ENCODE results near the gene TOP3B.

Gene TOP3B

DNA sequence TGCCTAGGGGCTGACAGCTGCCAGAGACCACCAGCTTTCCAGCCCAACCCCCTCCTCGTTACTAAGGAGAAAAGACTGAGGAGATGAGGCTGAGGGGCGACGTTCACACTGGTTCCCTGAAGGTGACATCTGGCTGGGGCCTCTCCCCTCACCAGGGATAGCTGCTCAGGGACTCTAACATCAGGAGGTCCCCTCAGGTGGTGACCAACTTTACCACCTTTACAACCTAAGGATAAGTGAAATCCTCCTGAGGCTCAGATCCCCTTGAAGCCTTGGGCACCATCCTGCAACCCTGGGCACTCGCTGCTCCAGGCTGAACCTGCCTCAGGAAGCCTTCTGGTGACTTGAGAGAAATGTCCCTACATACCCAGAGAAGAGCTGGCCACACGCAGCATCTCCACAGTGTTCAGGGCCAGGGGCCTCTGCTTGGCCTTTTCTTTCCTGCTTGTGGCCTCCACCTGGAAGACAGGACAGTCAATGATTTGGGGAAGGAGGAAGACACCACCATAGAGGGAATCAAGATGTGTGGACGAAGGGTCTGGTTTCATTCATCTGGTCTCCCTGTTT is 17.6 kb downstream of the TOP3B start:
- TF ChIP-seq CSDC2 (CRISPR knock-in tag; IDR thresholded peaks at IDR 0.05), result no peak
- TF ChIP-seq PPARA (CRISPR knock-in tag; IDR thresholded peaks at IDR 0.05; ENCODE audit: borderline replicate concordance), result no peak
- TF ChIP-seq ISL1 (CRISPR knock-in tag; IDR thresholded peaks at IDR 0.05), result no peak
- no peak for TF ChIP-seq ESRRG (CRISPR knock-in tag; IDR thresholded peaks at IDR 0.05)
- no peak for TF ChIP-seq ZC3H10 (CRISPR knock-in tag; IDR thresholded peaks at IDR 0.05)
- TF ChIP-seq SNAI2 (CRISPR knock-in tag; IDR thresholded peaks at IDR 0.05), result no peak
- TF ChIP-seq, protein P1, sequence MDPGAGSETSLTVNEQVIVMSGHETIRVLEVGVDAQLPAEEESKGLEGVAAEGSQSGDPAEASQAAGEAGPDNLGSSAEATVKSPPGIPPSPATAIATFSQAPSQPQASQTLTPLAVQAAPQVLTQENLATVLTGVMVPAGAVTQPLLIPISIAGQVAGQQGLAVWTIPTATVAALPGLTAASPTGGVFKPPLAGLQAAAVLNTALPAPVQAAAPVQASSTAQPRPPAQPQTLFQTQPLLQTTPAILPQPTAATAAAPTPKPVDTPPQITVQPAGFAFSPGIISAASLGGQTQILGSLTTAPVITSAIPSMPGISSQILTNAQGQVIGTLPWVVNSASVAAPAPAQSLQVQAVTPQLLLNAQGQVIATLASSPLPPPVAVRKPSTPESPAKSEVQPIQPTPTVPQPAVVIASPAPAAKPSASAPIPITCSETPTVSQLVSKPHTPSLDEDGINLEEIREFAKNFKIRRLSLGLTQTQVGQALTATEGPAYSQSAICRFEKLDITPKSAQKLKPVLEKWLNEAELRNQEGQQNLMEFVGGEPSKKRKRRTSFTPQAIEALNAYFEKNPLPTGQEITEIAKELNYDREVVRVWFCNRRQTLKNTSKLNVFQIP (CRISPR knock-in tag; IDR thresholded peaks at IDR 0.05; ENCODE audit: borderline replicate concordance, low read depth), result no peak
- TF ChIP-seq ZNF565 (CRISPR knock-in tag; conservative IDR thresholded peaks at IDR 0.05; ENCODE audit: low read depth), result no peak
- no peak for TF ChIP-seq CSRNP3 (CRISPR knock-in tag; IDR thresholded peaks at IDR 0.05)
- no peak for TF ChIP-seq TSHZ2 (CRISPR knock-in tag; IDR thresholded peaks at IDR 0.05)
- no peak for TF ChIP-seq ZFP3 (CRISPR knock-in tag; IDR thresholded peaks at IDR 0.05)
- no peak for TF ChIP-seq TCF4 (CRISPR knock-in tag; IDR thresholded peaks at IDR 0.05; ENCODE audit: borderline replicate concordance)
- no peak for TF ChIP-seq ZNF8 (CRISPR knock-in tag; IDR thresholded peaks at IDR 0.05)
- no peak for TF ChIP-seq ARNTL (CRISPR knock-in tag; IDR thresholded peaks at IDR 0.05; ENCODE audit: borderline replicate concordance, low read depth)
- no peak for TF ChIP-seq CREB5 (CRISPR knock-in tag; IDR thresholded peaks at IDR 0.05; ENCODE audit: low read depth)
- TF ChIP-seq RARB (CRISPR knock-in tag; IDR thresholded peaks at IDR 0.05), result no peak
- no peak for ATAC-seq

DNA sequence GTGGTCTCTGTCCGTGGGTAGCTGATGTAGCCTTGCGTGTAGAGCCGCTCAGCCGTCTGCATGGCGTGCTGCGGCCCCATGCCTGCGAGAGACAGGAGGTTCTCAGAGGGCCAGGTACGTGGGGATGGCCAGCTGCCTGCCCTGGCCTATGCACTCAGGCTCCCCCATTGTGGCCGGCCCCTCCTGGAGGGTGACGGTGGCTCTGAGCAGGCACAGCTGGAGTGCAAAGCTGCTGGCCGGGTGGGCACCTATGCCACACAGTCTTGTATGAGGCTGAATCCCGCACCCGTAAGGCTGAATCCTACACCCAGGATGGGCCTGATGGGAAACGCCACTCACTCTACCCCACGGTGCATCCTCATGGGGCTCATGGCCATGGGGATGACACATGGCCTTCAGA is 18.4 kb downstream of the TOP3B start:
- ATAC-seq, result no peak
- TF ChIP-seq TOX (CRISPR knock-in tag; IDR thresholded peaks at IDR 0.05; ENCODE audit: borderline replicate concordance), result no peak
- TF ChIP-seq, protein P2, sequence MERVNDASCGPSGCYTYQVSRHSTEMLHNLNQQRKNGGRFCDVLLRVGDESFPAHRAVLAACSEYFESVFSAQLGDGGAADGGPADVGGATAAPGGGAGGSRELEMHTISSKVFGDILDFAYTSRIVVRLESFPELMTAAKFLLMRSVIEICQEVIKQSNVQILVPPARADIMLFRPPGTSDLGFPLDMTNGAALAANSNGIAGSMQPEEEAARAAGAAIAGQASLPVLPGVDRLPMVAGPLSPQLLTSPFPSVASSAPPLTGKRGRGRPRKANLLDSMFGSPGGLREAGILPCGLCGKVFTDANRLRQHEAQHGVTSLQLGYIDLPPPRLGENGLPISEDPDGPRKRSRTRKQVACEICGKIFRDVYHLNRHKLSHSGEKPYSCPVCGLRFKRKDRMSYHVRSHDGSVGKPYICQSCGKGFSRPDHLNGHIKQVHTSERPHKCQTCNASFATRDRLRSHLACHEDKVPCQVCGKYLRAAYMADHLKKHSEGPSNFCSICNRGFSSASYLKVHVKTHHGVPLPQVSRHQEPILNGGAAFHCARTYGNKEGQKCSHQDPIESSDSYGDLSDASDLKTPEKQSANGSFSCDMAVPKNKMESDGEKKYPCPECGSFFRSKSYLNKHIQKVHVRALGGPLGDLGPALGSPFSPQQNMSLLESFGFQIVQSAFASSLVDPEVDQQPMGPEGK (CRISPR knock-in tag; IDR thresholded peaks at IDR 0.05; ENCODE audit: borderline replicate concordance), result no peak
- TF ChIP-seq BACH2 (CRISPR knock-in tag; IDR thresholded peaks at IDR 0.05; ENCODE audit: borderline replicate concordance), result no peak
- TF ChIP-seq ZFP3 (CRISPR knock-in tag; IDR thresholded peaks at IDR 0.05), result no peak
- TF ChIP-seq CREB5 (CRISPR knock-in tag; IDR thresholded peaks at IDR 0.05; ENCODE audit: low read depth), result no peak
- TF ChIP-seq CSDC2 (CRISPR knock-in tag; IDR thresholded peaks at IDR 0.05), result no peak
- TF ChIP-seq CSRNP3 (CRISPR knock-in tag; IDR thresholded peaks at IDR 0.05), result no peak
- no peak for TF ChIP-seq ZC3H10 (CRISPR knock-in tag; IDR thresholded peaks at IDR 0.05)
- TF ChIP-seq ZFP30 (CRISPR knock-in tag; IDR thresholded peaks at IDR 0.05), result no peak

Data from SK-N-SH treated with all-trans-retinoic acid at 6 μM for 48 hours (cell line).